ENCODE data around the gene CCDC159.

DNA sequence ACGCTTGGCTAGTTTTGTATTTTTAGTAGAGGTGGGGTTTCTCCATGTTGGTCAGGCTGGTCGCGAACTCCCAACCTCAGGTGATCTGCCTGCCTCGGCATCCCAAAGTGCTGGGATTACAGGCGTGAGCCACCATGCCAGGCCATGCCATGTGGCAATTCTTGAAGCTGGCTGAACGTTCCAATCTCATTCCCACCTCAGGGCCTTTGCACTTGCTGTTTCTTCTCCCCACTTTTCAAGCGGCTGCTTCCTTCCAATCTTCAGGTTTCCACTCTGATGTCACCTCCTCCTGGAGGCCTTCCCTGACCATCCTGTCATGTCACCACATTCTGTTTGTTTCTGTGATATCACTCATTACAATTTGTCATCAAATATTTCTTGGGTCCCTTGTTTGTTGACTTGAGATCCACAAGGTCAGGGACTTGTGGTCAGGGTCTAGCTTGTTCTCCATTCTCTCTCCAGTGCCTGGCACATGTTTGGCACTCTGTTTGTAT lies 33.6 kb downstream of the CCDC159 start:
- TF ChIP-seq EZH2phosphoT487 (IDR thresholded peaks at IDR 0.05; ENCODE audit: borderline replicate concordance), result no peak
- TF ChIP-seq, protein P1, sequence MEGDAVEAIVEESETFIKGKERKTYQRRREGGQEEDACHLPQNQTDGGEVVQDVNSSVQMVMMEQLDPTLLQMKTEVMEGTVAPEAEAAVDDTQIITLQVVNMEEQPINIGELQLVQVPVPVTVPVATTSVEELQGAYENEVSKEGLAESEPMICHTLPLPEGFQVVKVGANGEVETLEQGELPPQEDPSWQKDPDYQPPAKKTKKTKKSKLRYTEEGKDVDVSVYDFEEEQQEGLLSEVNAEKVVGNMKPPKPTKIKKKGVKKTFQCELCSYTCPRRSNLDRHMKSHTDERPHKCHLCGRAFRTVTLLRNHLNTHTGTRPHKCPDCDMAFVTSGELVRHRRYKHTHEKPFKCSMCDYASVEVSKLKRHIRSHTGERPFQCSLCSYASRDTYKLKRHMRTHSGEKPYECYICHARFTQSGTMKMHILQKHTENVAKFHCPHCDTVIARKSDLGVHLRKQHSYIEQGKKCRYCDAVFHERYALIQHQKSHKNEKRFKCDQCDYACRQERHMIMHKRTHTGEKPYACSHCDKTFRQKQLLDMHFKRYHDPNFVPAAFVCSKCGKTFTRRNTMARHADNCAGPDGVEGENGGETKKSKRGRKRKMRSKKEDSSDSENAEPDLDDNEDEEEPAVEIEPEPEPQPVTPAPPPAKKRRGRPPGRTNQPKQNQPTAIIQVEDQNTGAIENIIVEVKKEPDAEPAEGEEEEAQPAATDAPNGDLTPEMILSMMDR (conservative IDR thresholded peaks at IDR 0.05; ENCODE audit: low read length), result no peak
